Measurements from ENCODE around the gene P3H4. TPM values are rescaled to one million over a fixed set of nuclear protein-coding genes. Genes with fewer than 3 reads are reported as not detected.

The P3H4 gene
- total RNA-seq, 1 donor from 2014 or later = 50.5 TPM

- no peak for DNase-seq (ENCODE audit: extremely low spot score, unreplicated experiment)
- H3K4me1 Mint-ChIP-seq (ENCODE audit: unreplicated experiment) = peaks cover 12% of the 10 kb centered on the region
- no peaks in the 10 kb centered on the region for H3K27me3 Mint-ChIP-seq
- H3K36me3 Mint-ChIP-seq = peaks cover 15% of the 10 kb centered on the region
- peak overlapping the region; percentile 92 for H3K27ac Mint-ChIP-seq
- H3K9me3 Mint-ChIP-seq = no peaks in the 10 kb centered on the region
- TF ChIP-seq CTCF (conservative IDR thresholded peaks at IDR 0.05) = no peak
- no peak overlapping the region for H3K4me3 Mint-ChIP-seq
These were observed 40.2 kb downstream of the P3H4 start for GRCh38 chr17:41771389-41772206.

GRCh38 chr17:41769985-41770384, 41.8 kb downstream of the P3H4 start:
- H3K27ac Mint-ChIP-seq = peak overlapping the region; percentile 11

GRCh38 chr17:41769346-41769862, 42.3 kb downstream of the P3H4 start:
- Mint-ChIP-seq H3K9me3 (no peaks in the 10 kb centered on the region), H3K27me3 (no peaks in the 10 kb centered on the region), H3K4me1 (ENCODE audit: unreplicated experiment) (peaks cover 12% of the 10 kb centered on the region), H3K4me3 (no peak overlapping the region), H3K36me3 (peaks cover 21% of the 10 kb centered on the region), H3K27ac (peak overlapping the region; percentile 11)
- no peak for TF ChIP-seq CTCF (conservative IDR thresholded peaks at IDR 0.05)
- no peak for DNase-seq (ENCODE audit: extremely low spot score, unreplicated experiment)

More at GRCh38 chr17:41769985-41770384, 41.8 kb downstream of the P3H4 start:
- DNase-seq (ENCODE audit: extremely low spot score, unreplicated experiment) = no peak
- Mint-ChIP-seq H3K9me3 (no peaks in the 10 kb centered on the region), H3K4me3 (no peak overlapping the region), H3K4me1 (ENCODE audit: unreplicated experiment) (peaks cover 12% of the 10 kb centered on the region), H3K36me3 (peaks cover 21% of the 10 kb centered on the region), H3K27me3 (no peaks in the 10 kb centered on the region)
- no peak for TF ChIP-seq CTCF (conservative IDR thresholded peaks at IDR 0.05)

- Mint-ChIP-seq H3K27me3 (no peaks in the 10 kb centered on the region), H3K9me3 (no peaks in the 10 kb centered on the region), H3K36me3 (peaks cover 23% of the 10 kb centered on the region), H3K4me1 (ENCODE audit: unreplicated experiment) (peaks cover 8% of the 10 kb centered on the region), H3K4me3 (no peak overlapping the region), H3K27ac (peak overlapping the region; percentile 46)
- no peak for TF ChIP-seq CTCF (conservative IDR thresholded peaks at IDR 0.05)
- DNase-seq (ENCODE audit: extremely low spot score, unreplicated experiment) = no peak
These were observed 43.0 kb downstream of the P3H4 start for GRCh38 chr17:41768682-41769288.

GRCh38 chr17:41767324-41768042, 44.3 kb downstream of the P3H4 start:
- Mint-ChIP-seq H3K27me3 (no peaks in the 10 kb centered on the region), H3K36me3 (peaks cover 31% of the 10 kb centered on the region), H3K4me3 (no peak overlapping the region), H3K9me3 (no peaks in the 10 kb centered on the region), H3K27ac (peak overlapping the region; percentile 70), H3K4me1 (ENCODE audit: unreplicated experiment) (no peaks in the 10 kb centered on the region)
- no peak for DNase-seq (ENCODE audit: extremely low spot score, unreplicated experiment)
- TF ChIP-seq CTCF (conservative IDR thresholded peaks at IDR 0.05) = no peak

Measured in type B pancreatic cell (in vitro differentiated cells).